ENCODE data around the gene RAB7A. TPM values are rescaled to one million over a fixed set of nuclear protein-coding genes. Genes with fewer than 3 reads are reported as not detected.

The RAB7A gene
- total and polyA plus RNA-seq, 2 of the 13 experiments (the other 11 are each of a cell fraction or from before 2014, with no cell fraction given), result 26.5 to 182 TPM

- TF ChIP-seq NFAT5 (CRISPR knock-in tag; IDR thresholded peaks at IDR 0.05) (no peak), ZSCAN21 (CRISPR knock-in tag; IDR thresholded peaks at IDR 0.05; ENCODE audit: borderline replicate concordance) (peak; percentile 91; the same call in 1 of the 2 replicates), ZNF142 (CRISPR knock-in tag; IDR thresholded peaks at IDR 0.05) (peak; percentile 66; the same call in 1 of the 2 replicates), TEF (CRISPR knock-in tag; IDR thresholded peaks at IDR 0.05) (no peak), ZBTB21 (CRISPR knock-in tag; IDR thresholded peaks at IDR 0.05) (peak; percentile 96), PTBP1 (IDR thresholded peaks at IDR 0.05; ENCODE audit: low read depth, low read length, poor library complexity, severe bottlenecking) (peak; percentile 76), ZKSCAN5 (CRISPR knock-in tag; IDR thresholded peaks at IDR 0.05) (no peak; the same call in 1 of the 2 replicates), AGO1 (IDR thresholded peaks at IDR 0.05; ENCODE audit: low read depth, low read length, poor library complexity, severe bottlenecking) (no peak), MYPOP (CRISPR knock-in tag; IDR thresholded peaks at IDR 0.05) (peak; percentile 63), MXI1 (IDR thresholded peaks at IDR 0.05; ENCODE audit: borderline replicate concordance, low read depth, low read length) (peak; percentile 72; the same call in 1 of the 3 replicates), RARG (CRISPR knock-in tag; IDR thresholded peaks at IDR 0.05; ENCODE audit: low read depth) (0 out of 2 replicates have a peak, but pooled peaks have one; percentile 48), KAT7 (CRISPR knock-in tag; IDR thresholded peaks at IDR 0.05; ENCODE audit: borderline replicate concordance) (peak; percentile 95), RFXAP (CRISPR knock-in tag; IDR thresholded peaks at IDR 0.05; ENCODE audit: borderline replicate concordance) (peak; percentile 77; the same call in 1 of the 2 replicates), ZC3H13 (CRISPR knock-in tag; IDR thresholded peaks at IDR 0.05) (no peak; the same call in 1 of the 2 replicates), ZNF780A (CRISPR knock-in tag; IDR thresholded peaks at IDR 0.05) (no peak; the same call in 1 of the 2 replicates)
Measured at GRCh38 chr3:128680603-128681368, 45.2 kb upstream of the RAB7A start (continued).
